Measurements from ENCODE around the gene DNHD1. TPM values are rescaled to one million over a fixed set of nuclear protein-coding genes. Genes with fewer than 3 reads are reported as not detected.
A peak's percentile ranks its signal among the peaks of the same experiment; 100 is the strongest.

Gene DNHD1
- total and polyA plus RNA-seq, 2 of the 13 experiments (the other 11 are each of a cell fraction or from before 2014, with no cell fraction given) = 2.7 to 9.3 TPM

- TF ChIP-seq RERE (CRISPR knock-in tag; IDR thresholded peaks at IDR 0.05; ENCODE audit: low read depth) = peak; percentile 56; the same call in 1 of the 2 replicates
- no peak for TF ChIP-seq ZNF512 (CRISPR knock-in tag; IDR thresholded peaks at IDR 0.05)
- TF ChIP-seq CBX1 (IDR thresholded peaks at IDR 0.05; ENCODE audit: low read depth) = peak; percentile 87
- peak; percentile 93 for TF ChIP-seq HDAC1 (CRISPR knock-in tag; IDR thresholded peaks at IDR 0.05)
- no peak for TF ChIP-seq ZKSCAN5 (CRISPR knock-in tag; IDR thresholded peaks at IDR 0.05)
- no peak for TF ChIP-seq ZNF136 (CRISPR knock-in tag; IDR thresholded peaks at IDR 0.05; ENCODE audit: low read depth)
- TF ChIP-seq CBX2 (IDR thresholded peaks at IDR 0.05; ENCODE audit: low read depth, low read length) = no peak
- no peak for TF ChIP-seq CBX2 (CRISPR knock-in tag; IDR thresholded peaks at IDR 0.05; ENCODE audit: low read depth)
- TF ChIP-seq ZNF232 (CRISPR knock-in tag; IDR thresholded peaks at IDR 0.05; ENCODE audit: borderline replicate concordance) = no peak
- TF ChIP-seq HOMEZ (CRISPR knock-in tag; IDR thresholded peaks at IDR 0.05; ENCODE audit: low read depth) = peak; percentile 55; the same call in 1 of the 2 replicates
- TF ChIP-seq CCDC6 (CRISPR knock-in tag; IDR thresholded peaks at IDR 0.05) = peak; percentile 76
- TF ChIP-seq ZNF549 (CRISPR knock-in tag; IDR thresholded peaks at IDR 0.05) = no peak
- peak; percentile 88 for TF ChIP-seq HOXA3 (CRISPR knock-in tag; IDR thresholded peaks at IDR 0.05)
- TF ChIP-seq ZNF552 (CRISPR knock-in tag; IDR thresholded peaks at IDR 0.05; ENCODE audit: borderline replicate concordance) = no peak
- TF ChIP-seq MAFF (IDR thresholded peaks at IDR 0.05; ENCODE audit: low read depth, low read length) = no peak
- 0 out of 2 replicates have a peak, but pooled peaks have one; percentile 87 for TF ChIP-seq ZNF354B (CRISPR knock-in tag; IDR thresholded peaks at IDR 0.05)
- peak; percentile 97; the same call in 1 of the 2 replicates for TF ChIP-seq ZNF34 (CRISPR knock-in tag; IDR thresholded peaks at IDR 0.05; ENCODE audit: borderline replicate concordance)
- peak; percentile 22; the same call in 1 of the 2 replicates for TF ChIP-seq ZSCAN29 (CRISPR knock-in tag; conservative IDR thresholded peaks at IDR 0.05)
Observed at GRCh38 chr11:6603287-6604080, 106.4 kb downstream of the DNHD1 start, which contains the start of the genes ILK and RRP8 (continued).

Measured in HepG2 (cell line).